GM18868 (cell line): ENCODE results near the gene ARHGEF28.

Experiments used
- ATAC-seq: cut with Tn5 transposase; IDR thresholded peaks from one replicate; pipeline ENCODE4 v1.9.1; 2021; ENCODE audit warnings: mild to moderate bottlenecking, moderate library complexity; ENCODE audit not compliant: unreplicated experiment

The ARHGEF28 gene

GRCh38 chr5:73776405-73776804, 150.4 kb downstream of the ARHGEF28 start:
- no peak for ATAC-seq

DNA sequence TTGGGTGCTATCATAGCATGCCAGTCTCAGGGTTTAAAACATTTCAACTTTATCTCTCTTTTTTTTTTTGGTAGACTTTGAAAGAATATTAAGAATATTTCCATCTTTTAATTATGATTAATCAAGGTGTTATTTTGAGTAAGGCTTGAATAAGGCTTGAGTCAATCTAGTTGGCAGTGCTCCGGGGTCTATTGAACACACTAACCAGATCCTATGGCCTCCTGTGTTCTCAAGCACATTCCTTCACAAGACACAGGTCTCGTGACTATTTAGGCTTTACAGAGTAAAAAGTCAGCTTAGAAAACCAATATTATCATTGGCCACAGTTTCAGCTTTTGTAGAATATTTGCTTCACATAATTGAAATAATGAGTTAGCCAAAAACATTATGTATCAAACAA, 151.2 kb downstream of the ARHGEF28 start:
- ATAC-seq, result no peak

DNA sequence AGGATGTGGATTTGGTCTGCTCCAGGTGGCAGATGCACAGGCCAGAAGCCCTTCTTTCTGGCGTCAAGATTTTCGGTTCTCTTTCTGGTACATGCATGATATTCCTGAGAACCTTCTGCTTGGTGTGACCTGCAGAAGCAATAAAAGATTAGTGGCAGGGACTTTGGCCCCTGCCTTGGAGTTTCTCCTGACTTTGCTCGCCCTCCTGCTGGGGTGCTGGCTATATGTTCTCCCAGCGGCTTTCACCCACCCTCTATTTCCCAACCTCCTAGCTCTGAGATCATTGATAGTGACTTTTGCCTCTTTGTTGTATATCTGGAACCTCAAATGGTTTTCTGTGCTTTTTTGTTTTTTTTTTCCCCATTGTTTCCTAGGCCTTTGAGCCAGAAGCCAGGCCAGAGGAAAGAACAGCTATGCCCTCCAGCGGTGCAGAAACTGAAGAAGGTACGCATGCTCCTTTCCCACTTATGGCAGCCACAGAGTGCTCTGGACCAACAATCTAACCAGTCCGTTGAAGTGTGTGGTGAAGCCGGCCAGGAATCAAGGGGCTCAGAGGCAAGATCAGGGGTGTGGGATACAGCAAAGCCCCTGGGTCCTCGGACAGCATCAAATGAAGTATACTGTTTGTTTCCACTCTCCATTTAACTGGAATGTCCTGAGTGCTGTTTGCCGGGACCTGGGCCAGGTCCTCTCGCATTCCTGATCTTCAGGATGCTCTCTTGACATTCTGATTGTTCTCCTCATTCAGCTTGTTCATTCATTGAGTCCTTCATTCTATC, 154.5 kb downstream of the ARHGEF28 start:
- no peak for ATAC-seq

DNA sequence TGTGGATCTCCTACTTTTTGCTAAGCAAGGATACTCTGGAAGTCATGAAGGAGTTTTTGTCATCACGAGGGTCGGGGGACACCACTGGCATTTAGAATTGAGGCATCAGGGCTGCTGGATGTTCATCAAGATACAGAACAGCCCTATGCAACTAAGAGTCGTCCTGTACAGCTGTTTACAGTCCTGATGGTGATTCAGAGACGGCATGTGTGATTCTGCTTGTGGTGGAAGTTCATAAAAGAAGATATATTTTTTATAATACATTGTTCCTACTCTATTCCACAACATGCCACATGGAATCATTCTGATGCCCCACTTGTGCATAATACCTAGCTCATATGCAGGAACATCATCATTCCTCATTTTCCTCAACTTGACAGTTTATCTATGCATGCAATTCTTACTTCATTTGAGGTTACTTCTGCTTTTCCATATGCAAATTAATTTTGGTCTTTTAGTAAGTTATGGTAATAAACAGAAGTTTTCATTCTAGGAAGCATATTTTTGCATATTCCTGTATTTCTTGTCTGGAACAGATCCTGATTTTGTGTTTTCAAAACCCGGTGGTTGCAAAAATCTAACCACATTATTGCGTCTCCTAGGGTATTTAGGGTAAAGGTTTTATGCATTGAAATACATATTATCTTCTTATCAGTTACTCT, 155.2 kb downstream of the ARHGEF28 start:
- no peak for ATAC-seq

GRCh38 chr5:73783828-73784227, 157.8 kb downstream of the ARHGEF28 start:
- ATAC-seq, result no peak

GRCh38 chr5:73786043-73786831, 160.2 kb downstream of the ARHGEF28 start:
- ATAC-seq, result no peak

- ATAC-seq, result no peak
These were observed 163.9 kb downstream of the ARHGEF28 start for GRCh38 chr5:73789851-73790281.

GRCh38 chr5:73791389-73791788, 165.4 kb downstream of the ARHGEF28 start:
- no peak for ATAC-seq

GRCh38 chr5:73792687-73793320, 166.8 kb downstream of the ARHGEF28 start:
- ATAC-seq, result no peak

DNA sequence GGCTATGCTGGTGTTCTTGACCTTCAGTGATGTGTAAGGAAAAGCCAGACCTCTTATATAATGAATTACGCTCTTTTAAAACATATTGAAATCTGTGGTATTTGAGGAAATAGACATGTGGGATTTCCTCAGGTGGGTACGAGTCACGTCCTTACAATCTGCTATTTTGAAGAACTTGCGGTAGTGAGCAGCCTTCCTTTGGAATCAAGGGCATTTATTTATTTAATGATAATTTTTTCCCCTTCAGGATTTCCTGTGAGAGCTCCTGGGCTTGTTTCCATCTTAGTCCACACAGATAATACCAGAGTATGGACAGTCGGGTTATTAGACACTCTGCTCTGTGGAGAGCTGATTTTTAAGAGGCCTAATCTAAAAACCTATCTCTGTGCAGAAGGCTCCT, 167.9 kb downstream of the ARHGEF28 start:
- ATAC-seq, result no peak

GRCh38 chr5:73796164-73797131, 170.5 kb downstream of the ARHGEF28 start:
- ATAC-seq, result peak; percentile 66

- no peak for ATAC-seq
These were observed 171.1 kb downstream of the ARHGEF28 start for GRCh38 chr5:73797132-73797510.

DNA sequence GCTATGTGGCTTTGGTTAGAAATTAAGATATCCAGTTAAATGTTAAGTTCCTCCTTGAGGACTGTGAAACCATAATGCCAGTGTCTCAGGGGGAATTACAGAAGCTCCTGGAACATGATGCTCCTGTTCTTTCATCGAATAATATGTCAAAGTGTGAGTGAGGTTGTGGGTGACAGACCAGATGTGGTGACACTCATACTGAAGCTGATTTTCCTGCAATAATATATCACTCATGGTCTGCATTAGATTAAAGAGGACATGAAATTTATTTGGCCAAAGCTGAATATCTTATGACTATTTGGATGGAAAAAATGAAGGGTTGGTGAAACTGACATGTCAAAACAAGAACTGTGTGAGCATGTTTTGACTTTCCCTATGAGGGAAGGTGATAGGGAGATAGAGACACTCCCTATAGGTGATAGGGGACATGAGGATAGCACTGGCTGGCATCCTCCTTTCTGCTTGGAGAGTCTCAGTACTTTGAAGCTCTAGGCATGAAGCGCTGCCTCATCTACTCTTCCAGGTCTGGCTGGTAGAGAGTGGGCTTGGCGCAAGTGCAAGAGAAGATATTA, 173.5 kb downstream of the ARHGEF28 start:
- ATAC-seq, result no peak

DNA sequence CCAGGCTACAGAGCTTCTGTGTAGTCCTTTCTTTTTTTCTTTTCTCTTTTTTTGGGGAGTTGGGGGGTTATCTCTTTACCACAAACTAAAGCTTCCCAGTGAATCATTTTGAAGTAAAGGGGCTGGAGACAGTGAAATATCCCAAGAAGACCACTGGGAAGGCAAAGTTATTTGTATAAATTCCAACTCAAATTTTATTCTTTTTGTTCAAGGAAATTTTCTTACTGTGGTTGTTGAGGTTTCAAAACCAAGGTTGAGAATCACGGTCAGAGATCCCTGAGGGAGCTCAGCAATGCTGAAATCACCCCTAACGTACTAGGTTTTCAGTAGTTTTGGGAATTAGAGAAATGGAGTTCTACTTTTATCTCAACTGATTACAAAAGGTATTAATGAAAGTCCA, 175.7 kb downstream of the ARHGEF28 start:
- ATAC-seq, result no peak

GRCh38 chr5:73805449-73805848, 179.5 kb downstream of the ARHGEF28 start:
- ATAC-seq, result no peak

- ATAC-seq, result no peak
These were observed 182.9 kb downstream of the ARHGEF28 start for GRCh38 chr5:73808911-73809310.

GRCh38 chr5:73810429-73810828, 184.4 kb downstream of the ARHGEF28 start:
- ATAC-seq, result no peak

DNA sequence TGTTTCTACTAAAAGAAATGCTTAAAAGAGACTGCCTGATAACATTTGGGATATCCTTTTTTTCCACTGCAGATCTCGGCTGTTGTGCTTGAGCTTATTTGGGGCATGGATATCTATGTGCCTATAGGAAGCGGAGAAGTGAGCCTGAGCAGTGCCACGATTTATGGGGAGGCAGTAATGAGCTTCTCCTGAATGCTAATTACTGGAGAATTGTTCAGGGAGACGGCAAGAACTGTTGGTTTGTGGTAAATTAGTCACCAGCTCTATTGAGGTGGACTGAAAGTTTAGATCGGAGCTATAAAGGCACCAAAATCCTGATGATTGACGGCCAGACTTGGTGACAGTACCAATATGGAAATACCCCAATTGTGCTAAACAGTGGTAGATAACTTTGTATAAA, 186.5 kb downstream of the ARHGEF28 start:
- no peak for ATAC-seq

- ATAC-seq, result no peak
These were observed 187.1 kb downstream of the ARHGEF28 start for GRCh38 chr5:73812962-73813588.
